Germinal center (tissue), 1 donor: ENCODE measurements around the gene C7orf33.
"Not testable (repeated sequence)": the region's sequence is repeated elsewhere in the genome, so short reads cannot be mapped to it uniquely, and the experiment has no call there.

ENCODE experiments used
- DNase-seq: peaks from one replicate; pipeline ENCODE4 v3.0.0; 2012; ENCODE audit warnings: mixed read lengths, low spot score

C7orf33 gene

DNA sequence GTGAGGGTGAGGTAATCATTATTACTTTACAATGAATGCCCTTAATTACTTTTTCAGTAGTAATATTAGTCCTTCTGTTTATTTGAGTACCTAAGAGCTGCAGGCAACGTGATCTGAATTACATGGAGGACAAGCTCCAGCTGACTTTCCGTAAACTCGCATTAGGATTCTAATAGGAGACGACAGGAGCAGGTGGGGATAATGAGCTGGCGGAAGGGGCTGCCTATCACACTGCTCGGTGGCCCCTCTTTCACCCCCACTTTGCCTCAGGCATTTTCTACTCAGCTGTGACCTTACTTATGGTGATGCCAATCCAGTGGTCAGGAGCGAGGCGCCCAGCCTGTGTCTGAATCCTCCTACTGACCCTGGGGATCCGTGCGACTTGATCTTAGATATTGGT, at the start of gene C7orf33:
C7orf33 (plus strand) TSS at position 296 of the 400 bp plus-strand sequence. CDS start 160 bp downstream, outside the sequence.
- DNase-seq, result no peak

- DNase-seq, result no peak
Measured at GRCh38 chr7:148541891-148542504, 48.6 kb upstream of the C7orf33 start.

DNA sequence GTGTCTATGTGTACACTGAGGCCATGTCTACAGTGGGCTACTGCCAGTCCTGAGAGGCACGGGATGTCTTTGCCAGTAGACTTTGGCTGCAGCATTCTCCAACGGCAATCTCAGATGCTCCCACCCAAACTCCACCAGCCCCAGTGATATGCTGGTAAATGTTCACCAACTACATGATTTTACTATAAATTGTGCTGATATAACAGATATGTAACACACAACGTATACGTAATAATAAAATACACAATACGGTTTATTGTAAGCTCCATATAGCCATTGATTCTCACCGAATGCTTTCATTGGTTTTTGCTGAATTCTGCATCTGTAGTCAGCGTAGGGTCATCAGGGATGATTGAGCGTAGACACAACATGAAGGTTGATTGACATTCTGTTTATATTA, 47.3 kb upstream of the C7orf33 start:
- DNase-seq, result no peak

GRCh38 chr7:148545172-148545571, 45.4 kb upstream of the C7orf33 start:
- no peak for DNase-seq

DNA sequence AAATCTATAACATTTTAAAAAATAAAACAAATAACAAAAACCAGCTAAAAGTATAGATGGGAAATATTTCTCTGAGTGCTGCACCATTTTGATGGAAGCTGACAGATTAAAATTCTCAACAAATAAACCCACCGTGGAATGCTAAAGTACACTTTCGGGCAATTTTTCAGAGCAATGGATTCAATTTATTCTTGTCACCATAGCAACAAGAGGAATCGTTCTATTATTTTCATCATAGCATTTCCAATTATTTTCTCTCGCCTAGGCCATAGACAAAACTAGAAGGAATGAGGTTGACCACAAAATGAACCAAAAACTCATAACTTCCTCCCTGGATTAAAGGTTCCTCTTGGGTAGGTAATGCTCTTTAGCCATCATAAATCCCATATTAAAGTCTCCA, 44.6 kb upstream of the C7orf33 start:
- no peak for DNase-seq

GRCh38 chr7:148546857-148547256, 43.7 kb upstream of the C7orf33 start:
- DNase-seq, result no peak

- DNase-seq, result no peak
Measured at GRCh38 chr7:148547951-148548350, 42.6 kb upstream of the C7orf33 start.

DNA sequence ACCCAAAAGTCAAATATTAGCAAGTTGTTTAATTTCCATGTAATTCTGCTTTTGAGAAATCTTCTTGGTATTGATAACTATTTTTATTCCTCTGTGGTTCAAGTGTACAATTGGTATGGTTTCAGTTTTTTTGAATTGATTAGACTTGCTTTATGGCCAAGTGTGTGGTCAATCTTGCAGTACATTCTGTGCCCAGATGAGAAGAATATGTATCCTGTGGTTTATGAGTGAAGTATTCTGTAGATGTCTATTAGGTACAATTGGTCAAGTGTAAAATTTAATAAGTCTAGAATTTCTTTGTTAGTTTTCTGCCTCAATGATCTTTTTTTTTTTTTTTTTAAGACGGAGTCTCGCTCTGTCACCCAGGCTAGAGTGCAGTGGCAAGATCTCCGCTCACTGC, 36.6 kb upstream of the C7orf33 start:
- DNase-seq, result no peak

GRCh38 chr7:148556892-148557291, 33.7 kb upstream of the C7orf33 start:
- DNase-seq, result no peak

DNA sequence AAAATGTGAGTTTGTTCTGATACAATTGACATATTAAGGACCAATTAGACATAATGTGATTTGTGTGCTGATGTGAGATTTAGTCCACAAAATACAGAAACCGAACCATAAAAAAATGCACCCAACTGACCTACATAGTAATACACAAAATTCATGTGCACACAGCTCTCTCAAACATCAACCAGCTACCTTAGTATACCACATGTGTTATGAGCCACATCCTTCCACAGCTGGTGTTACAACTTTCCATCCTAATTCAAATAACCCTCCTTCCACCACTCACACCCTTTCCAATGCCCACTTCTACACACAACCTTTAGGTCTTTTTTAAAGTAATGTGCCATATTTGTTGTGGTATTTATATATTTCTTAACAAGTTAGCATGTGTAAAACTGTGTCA, 31.7 kb upstream of the C7orf33 start:
- DNase-seq, result no peak

- no peak for DNase-seq
Measured at GRCh38 chr7:148561099-148561498, 29.5 kb upstream of the C7orf33 start.

GRCh38 chr7:148563583-148564274, 26.8 kb upstream of the C7orf33 start:
- DNase-seq, result no peak

- DNase-seq, result not testable (repeated sequence)
Measured at GRCh38 chr7:148564275-148564951, 26.2 kb upstream of the C7orf33 start.

GRCh38 chr7:148566736-148567135, 23.8 kb upstream of the C7orf33 start:
- no peak for DNase-seq

- DNase-seq, result no peak
Measured at GRCh38 chr7:148567524-148567923, 23.0 kb upstream of the C7orf33 start.

DNA sequence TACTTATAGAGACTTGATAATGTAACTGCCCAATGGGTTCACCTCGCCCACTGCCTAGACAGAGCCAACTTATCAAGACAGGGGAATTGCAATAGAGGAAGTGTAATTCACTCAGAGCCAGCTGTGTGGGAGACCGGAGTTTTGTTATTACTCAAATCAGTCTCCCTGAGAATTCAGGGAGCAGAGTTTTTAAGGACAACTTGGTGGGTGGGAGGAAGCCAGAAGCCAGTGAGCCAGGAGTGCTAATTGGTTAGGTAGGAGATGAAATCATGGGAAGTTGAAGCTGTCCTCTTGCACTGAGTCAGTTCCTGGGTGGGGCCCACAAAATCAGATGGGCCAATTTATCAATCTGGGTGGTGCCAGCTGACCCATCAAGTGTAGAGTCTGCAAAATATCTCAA, 20.1 kb upstream of the C7orf33 start:
- DNase-seq, result no peak

GRCh38 chr7:148570973-148571372, 19.6 kb upstream of the C7orf33 start:
- not testable (repeated sequence) for DNase-seq

- no peak for DNase-seq
Measured at GRCh38 chr7:148571381-148571780, 19.2 kb upstream of the C7orf33 start.

DNA sequence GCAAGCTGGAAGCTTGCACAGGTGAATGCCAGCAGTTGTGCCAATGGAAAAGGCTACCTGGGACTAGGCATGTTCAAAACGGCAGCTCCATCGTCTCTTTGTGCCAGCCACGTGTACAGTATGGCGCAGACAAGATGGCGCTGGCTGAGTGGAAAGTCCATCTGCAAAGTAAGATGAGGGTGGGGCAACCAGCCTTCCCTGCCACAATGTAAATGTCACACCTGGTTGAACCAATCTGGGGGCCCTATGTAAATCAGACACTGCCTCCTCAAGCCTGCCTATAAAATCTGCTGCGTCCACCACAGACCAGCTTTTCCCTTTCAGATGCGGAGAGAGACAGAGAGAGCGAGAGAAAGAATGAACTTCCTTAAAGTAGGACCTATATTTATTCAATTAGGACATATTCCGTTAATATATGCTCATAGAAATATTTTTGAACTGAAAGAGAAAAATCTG, 18.5 kb upstream of the C7orf33 start:
- DNase-seq, result no peak

DNA sequence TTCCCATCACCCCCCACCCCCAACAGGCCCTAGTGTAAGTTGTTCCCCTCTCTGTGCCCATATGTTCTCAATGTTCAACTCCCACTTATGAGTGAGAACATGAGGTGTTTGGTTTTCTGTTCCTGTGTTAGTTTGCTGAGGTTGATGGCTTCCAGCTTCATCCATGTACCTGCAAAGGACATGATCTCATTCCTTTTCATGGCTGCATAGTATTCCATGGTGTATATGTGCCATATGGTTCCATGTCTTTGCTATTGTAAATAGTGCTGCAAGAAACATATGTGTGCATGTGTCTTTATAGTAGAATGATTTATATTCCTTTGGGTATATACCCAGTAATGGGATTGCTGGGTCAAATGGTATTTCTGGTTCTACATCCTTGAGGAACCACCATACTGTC, 17.0 kb upstream of the C7orf33 start:
- DNase-seq, result not testable (repeated sequence)

DNA sequence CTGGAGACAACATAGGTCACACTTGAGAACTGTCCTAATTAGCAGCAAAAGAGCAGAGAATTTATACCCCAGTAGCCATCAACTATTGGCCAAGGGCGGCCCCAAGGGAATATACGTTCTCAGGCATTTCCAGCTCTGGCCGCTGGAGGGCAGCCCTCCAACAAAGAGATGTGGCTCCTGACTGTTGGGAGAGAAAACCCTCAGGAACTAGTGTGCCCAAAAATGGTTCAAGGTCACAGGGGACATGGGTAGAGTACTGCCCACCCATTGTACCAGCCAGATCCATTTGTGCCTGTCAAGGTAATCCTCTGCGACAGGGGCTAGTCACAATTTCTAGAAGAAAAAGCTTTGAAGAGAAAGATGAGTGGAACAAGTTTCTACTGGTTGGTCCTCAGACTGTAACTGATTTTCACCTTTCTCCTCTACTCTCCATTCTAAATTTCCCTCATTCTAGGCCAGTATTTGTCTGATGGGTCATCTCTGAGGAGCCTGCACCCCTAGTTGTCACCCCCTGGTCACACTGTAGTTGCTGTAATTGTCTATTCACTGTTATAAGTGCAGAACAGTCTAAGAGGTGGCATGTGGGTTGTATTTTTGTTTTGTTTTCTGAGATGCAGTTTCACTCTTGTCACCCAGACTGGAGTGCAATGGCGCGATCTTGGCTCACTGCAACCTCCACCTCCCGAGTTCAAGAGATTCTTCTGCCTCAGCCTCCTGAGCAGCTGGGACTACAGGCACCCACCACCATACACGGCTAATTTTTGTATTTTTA, 14.7 kb upstream of the C7orf33 start:
- peak; percentile 69 for DNase-seq

- no peak for DNase-seq
Measured at GRCh38 chr7:148579366-148579765, 11.2 kb upstream of the C7orf33 start.
